HEK293 (cell line): ENCODE data around the gene PRSS56.

Source experiments
- CTCF ChIA-PET: fragments of 350-600 bp; formaldehyde crosslinking; extraction: SDS; loops from one replicate; lab custom pipeline; 2021; ENCODE audit warnings: antibody characterized with exemption; lab: Yijun Ruan, JAX
- POLR2A ChIA-PET: fragments of 300-600 bp; formaldehyde crosslinking; extraction: SDS; loops from one replicate; lab custom pipeline; 2020; ENCODE audit warnings: antibody characterized with exemption, inconsistent platforms; lab: Yijun Ruan, JAX
- H3K27ac ChIP-seq: fragments of 200-500 bp; sonication (Bioruptor generic); 2 replicates; pipeline ENCODE4 v1.5.1; 2014; ENCODE audit warnings: low read depth, low read length, control low read depth, inconsistent platforms; ENCODE audit errors: extremely low read depth
- H3K36me3 ChIP-seq, 2 experiments: fragments of 200-500 bp in 1 of 2; sonication (Bioruptor generic) in 1 of 2; 1 replicate in 1 of 2; 2 replicates in 1 of 2; pipeline ENCODE4 v1.5.1; 2014 to 2017; ENCODE audit warnings: inconsistent platforms in 2 of 2, low read length in 2 of 2; ENCODE audit not compliant: control insufficient read depth in 2 of 2, insufficient read depth in 1 of 2
- H3K4me1 ChIP-seq: fragments of 200-500 bp; sonication (Bioruptor generic); 2 replicates; pipeline ENCODE4 v1.5.1; 2014; ENCODE audit warnings: mild to moderate bottlenecking, low read length, inconsistent platforms; ENCODE audit not compliant: control insufficient read depth, insufficient read depth
- H3K4me3 ChIP-seq: 2 replicates; pipeline ENCODE4 v1.5.1; 2011; ENCODE audit warnings: low read depth, mild to moderate bottlenecking, control low read depth, low read length, moderate library complexity
- H3K9me3 ChIP-seq: fragments of 200-500 bp; sonication (Bioruptor generic); 2 replicates; pipeline ENCODE4 v1.5.1; 2014; ENCODE audit warnings: low read depth, low read length, inconsistent platforms; ENCODE audit not compliant: control insufficient read depth, insufficient read depth
- BCL11B ChIP-seq: fragments of 450-650 bp; formaldehyde crosslinking; IDR thresholded peaks from 2 replicates; pipeline ENCODE4 v1.5.1; 2016; ENCODE audit warnings: low read depth, missing biosample characterization, missing genetic modification characterization
- HOXA7 ChIP-seq: sonication (generic); formaldehyde crosslinking; IDR thresholded peaks from 2 replicates; pipeline ENCODE4 v1.8.1; 2022; ENCODE audit warnings: missing genetic modification reagents, borderline replicate concordance
- HOXD13 ChIP-seq: sonication (generic); formaldehyde crosslinking; IDR thresholded peaks from 2 replicates; pipeline ENCODE4 v1.8.0; 2022; ENCODE audit warnings: missing genetic modification reagents, borderline replicate concordance
- PATZ1 ChIP-seq: fragments of 450-650 bp; formaldehyde crosslinking; IDR thresholded peaks from 2 replicates; pipeline ENCODE4 v1.5.1; 2016; ENCODE audit warnings: missing biosample characterization, missing genetic modification characterization
- REST ChIP-seq: fragments of 450-650 bp; formaldehyde crosslinking; IDR thresholded peaks from 2 replicates; pipeline ENCODE4 v1.5.1; 2016; ENCODE audit warnings: missing biosample characterization, missing genetic modification characterization
- TCF7L2 ChIP-seq: IDR thresholded peaks from 2 replicates; pipeline ENCODE4 v1.6.1; 2011; ENCODE audit warnings: low read depth, mild to moderate bottlenecking, inconsistent platforms, low read length, moderate library complexity, borderline replicate concordance
- ZIC2 ChIP-seq: fragments of 450-650 bp; formaldehyde crosslinking; IDR thresholded peaks from 2 replicates; pipeline ENCODE4 v1.5.1; 2016; ENCODE audit warnings: missing biosample characterization, missing genetic modification characterization
- ZNF2 ChIP-seq: fragments of 450-650 bp; formaldehyde crosslinking; IDR thresholded peaks from 2 replicates; pipeline ENCODE4 v1.5.1; 2016; ENCODE audit warnings: missing biosample characterization, missing genetic modification characterization
- ZNF311 ChIP-seq: fragments of 450-650 bp; formaldehyde crosslinking; IDR thresholded peaks from 2 replicates; pipeline ENCODE4 v1.5.1; 2017; ENCODE audit warnings: missing biosample characterization, missing genetic modification characterization, borderline replicate concordance
- ZNF335 ChIP-seq: fragments of 450-650 bp; formaldehyde crosslinking; conservative IDR thresholded peaks from 2 replicates; pipeline ENCODE4 v1.5.1; 2016; ENCODE audit warnings: missing biosample characterization, missing genetic modification characterization
- ZNF350 ChIP-seq: fragments of 450-650 bp; formaldehyde crosslinking; IDR thresholded peaks from 2 replicates; pipeline ENCODE4 v1.5.0; 2017; ENCODE audit warnings: missing biosample characterization, mild to moderate bottlenecking, missing genetic modification characterization
- ZNF561 ChIP-seq: fragments of 450-650 bp; IDR thresholded peaks from 2 replicates; pipeline ENCODE4 v1.5.1; 2018; ENCODE audit warnings: missing biosample characterization, missing genetic modification characterization, borderline replicate concordance
- ZNF621 ChIP-seq: fragments of 450-650 bp; formaldehyde crosslinking; IDR thresholded peaks from 2 replicates; pipeline ENCODE4 v1.5.1; 2017; ENCODE audit warnings: missing biosample characterization, missing genetic modification characterization
- ZNF701 ChIP-seq: fragments of 450-650 bp; formaldehyde crosslinking; IDR thresholded peaks from 2 replicates; pipeline ENCODE4 v1.5.1; 2016; ENCODE audit warnings: missing biosample characterization, missing genetic modification characterization
- ZSCAN23 ChIP-seq: fragments of 450-650 bp; formaldehyde crosslinking; IDR thresholded peaks from 2 replicates; pipeline ENCODE4 v1.5.1; 2016; ENCODE audit warnings: missing biosample characterization, missing genetic modification characterization
- TF ChIP-seq, protein P1 (sequence below): fragments of 450-650 bp; formaldehyde crosslinking; IDR thresholded peaks from 2 replicates; pipeline ENCODE4 v1.5.1; 2016; ENCODE audit warnings: missing biosample characterization, missing genetic modification characterization
- TF ChIP-seq, protein P2 (sequence below): fragments of 450-650 bp; formaldehyde crosslinking; IDR thresholded peaks from 2 replicates; pipeline ENCODE4 v1.5.1; 2016; ENCODE audit warnings: missing biosample characterization, missing genetic modification characterization
- TF ChIP-seq, protein P3 (sequence below): fragments of 450-650 bp; formaldehyde crosslinking; IDR thresholded peaks from 2 replicates; pipeline ENCODE4 v1.5.1; 2016; ENCODE audit warnings: missing biosample characterization, missing genetic modification characterization

PRSS56 gene

DNA sequence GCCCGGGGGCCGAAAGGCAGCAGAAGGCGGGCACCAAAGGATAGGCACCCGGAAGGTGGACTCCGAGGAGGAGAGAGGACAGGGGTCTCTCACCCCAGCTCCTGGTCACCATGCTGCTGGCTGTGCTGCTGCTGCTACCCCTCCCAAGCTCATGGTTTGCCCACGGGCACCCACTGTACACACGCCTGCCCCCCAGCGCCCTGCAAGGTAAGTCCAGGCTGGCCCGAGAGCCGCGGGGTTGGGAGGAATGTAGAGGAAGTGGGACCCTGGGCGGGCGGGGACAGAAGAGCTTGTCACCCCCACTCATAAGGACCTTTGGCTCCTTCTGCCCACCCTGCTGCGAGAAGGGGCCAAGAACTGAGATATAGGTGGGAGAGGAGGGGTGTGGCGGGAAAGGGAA lies 301 bp downstream of the PRSS56 start:
- H3K9me3 ChIP-seq: no peaks in the 10 kb centered on the region
- no peaks in the 10 kb centered on the region; the same call in 1 of the 2 replicates for H3K4me1 ChIP-seq
- no peaks in the 10 kb centered on the region for H3K36me3 ChIP-seq
- no peak overlapping the region for H3K4me3 ChIP-seq
- no peak overlapping the region for H3K27ac ChIP-seq
- CTCF ChIA-PET: interaction anchor here (0.6 to 4.9 kb wide), 12 partner anchors 17 to 843 kb away, joined by 3 to 77 read pairs (median 4); no protein-coding TSS in a partner anchor
- no peak for TF ChIP-seq BCL11B
- no peak for TF ChIP-seq HOXA7
- TF ChIP-seq, protein P1, sequence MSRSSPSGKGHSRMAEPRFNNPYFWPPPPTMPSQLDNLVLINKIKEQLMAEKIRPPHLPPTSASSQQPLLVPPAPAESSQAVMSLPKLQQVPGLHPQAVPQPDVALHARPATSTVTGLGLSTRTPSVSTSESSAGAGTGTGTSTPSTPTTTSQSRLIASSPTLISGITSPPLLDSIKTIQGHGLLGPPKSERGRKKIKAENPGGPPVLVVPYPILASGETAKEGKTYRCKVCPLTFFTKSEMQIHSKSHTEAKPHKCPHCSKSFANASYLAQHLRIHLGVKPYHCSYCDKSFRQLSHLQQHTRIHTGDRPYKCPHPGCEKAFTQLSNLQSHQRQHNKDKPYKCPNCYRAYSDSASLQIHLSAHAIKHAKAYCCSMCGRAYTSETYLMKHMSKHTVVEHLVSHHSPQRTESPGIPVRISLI: no peak
- TF ChIP-seq HOXD13 (CRISPR knock-in tag): no peak
- POLR2A ChIA-PET: no interaction called here

DNA sequence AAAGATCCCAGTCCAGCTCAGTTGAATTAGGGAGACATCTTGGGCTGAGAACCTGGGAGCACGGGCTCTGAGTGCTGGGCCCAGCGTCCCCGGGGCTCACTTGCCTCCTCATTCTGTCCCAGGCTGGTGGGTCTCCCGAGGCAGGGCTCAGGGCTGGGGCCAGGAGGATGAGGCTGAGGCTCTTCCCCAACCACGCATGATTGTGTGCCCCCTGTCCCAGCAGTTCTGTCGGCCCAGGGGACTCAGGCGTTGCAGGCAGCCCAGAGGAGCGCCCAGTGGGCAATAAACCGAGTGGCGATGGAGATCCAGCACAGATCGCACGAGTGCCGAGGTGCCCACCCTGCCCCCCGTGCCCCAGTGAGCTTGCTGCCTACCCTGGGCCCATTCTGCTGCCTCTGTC lies 910 bp downstream of the PRSS56 start:
- CTCF ChIA-PET: interaction anchor here (0.6 to 4.9 kb wide), 16 partner anchors 20 to 844 kb away, joined by 3 to 77 read pairs (median 4); no protein-coding TSS in a partner anchor
- TF ChIP-seq, protein P2, sequence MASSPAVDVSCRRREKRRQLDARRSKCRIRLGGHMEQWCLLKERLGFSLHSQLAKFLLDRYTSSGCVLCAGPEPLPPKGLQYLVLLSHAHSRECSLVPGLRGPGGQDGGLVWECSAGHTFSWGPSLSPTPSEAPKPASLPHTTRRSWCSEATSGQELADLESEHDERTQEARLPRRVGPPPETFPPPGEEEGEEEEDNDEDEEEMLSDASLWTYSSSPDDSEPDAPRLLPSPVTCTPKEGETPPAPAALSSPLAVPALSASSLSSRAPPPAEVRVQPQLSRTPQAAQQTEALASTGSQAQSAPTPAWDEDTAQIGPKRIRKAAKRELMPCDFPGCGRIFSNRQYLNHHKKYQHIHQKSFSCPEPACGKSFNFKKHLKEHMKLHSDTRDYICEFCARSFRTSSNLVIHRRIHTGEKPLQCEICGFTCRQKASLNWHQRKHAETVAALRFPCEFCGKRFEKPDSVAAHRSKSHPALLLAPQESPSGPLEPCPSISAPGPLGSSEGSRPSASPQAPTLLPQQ (tag by site-specific recombination): no peak
- no peak for TF ChIP-seq TCF7L2
- no peak for TF ChIP-seq ZNF621 (tag by site-specific recombination)
- no peak for TF ChIP-seq ZNF2
- TF ChIP-seq ZNF311: no peak
- no peak for TF ChIP-seq REST
- TF ChIP-seq, all 188 proteins: peak for 0
- no peaks in the 10 kb centered on the region for H3K36me3 ChIP-seq
- H3K27ac ChIP-seq: no peak overlapping the region
- H3K4me3 ChIP-seq: no peak overlapping the region
- POLR2A ChIA-PET: no interaction called here
- no peaks in the 10 kb centered on the region; the same call in 1 of the 2 replicates for H3K4me1 ChIP-seq
- no peaks in the 10 kb centered on the region for H3K9me3 ChIP-seq

DNA sequence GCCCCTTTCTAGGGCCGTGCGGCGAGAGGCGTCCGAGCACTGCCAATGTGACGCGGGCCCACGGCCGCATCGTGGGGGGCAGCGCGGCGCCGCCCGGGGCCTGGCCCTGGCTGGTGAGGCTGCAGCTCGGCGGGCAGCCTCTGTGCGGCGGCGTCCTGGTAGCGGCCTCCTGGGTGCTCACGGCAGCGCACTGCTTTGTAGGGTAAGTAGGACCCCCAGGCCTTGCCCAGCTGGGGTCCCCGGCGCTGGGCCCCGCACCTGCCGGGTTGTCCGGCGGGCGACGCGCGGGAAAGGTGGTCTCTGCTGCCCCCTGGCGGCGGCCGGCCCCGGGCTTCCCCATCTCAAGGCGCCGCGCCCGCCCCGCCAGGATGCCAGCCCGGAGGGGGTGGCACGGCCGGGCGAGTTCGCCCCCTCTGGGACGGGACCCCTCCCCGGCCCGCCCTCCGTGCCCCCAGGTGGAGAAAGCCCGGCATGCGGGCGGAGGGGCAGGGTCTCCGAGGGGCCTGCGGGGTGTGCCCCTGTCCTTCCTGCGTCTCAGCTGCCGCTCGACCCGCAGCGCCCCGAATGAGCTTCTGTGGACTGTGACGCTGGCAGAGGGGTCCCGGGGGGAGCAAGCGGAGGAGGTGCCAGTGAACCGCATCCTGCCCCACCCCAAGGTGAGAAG lies 1.9 kb downstream of the PRSS56 start:
- no peak overlapping the region for H3K27ac ChIP-seq
- H3K36me3 ChIP-seq: no peaks in the 10 kb centered on the region
- ChIA-PET CTCF (interaction anchor here (0.5 to 4.9 kb wide), 20 partner anchors 9 to 834 kb away, joined by 3 to 77 read pairs (median 3); no protein-coding TSS in a partner anchor), POLR2A (interaction anchor here (0.6 kb wide), 1 partner anchor 787 kb away, joined by 5 read pairs; no protein-coding TSS in a partner anchor)
- H3K4me3 ChIP-seq: peak overlapping the region; percentile 6; the same call in 1 of the 2 replicates
- no peaks in the 10 kb centered on the region for H3K9me3 ChIP-seq
- no peaks in the 10 kb centered on the region; the same call in 1 of the 2 replicates for H3K4me1 ChIP-seq
- TF ChIP-seq ZNF561 (tag by site-specific recombination) (peak; percentile 23; the same call in 1 of the 2 replicates), ZNF701 (tag by site-specific recombination) (no peak), ZNF335 (0 out of 2 replicates have a peak, but pooled peaks have one; percentile 22), ZSCAN23 (tag by site-specific recombination) (no peak), PATZ1 (tag by site-specific recombination) (peak; percentile 39; the same call in 1 of the 2 replicates), ZIC2 (tag by site-specific recombination) (peak; percentile 47; the same call in 1 of the 2 replicates), ZNF350 (no peak)
- TF ChIP-seq, protein P2 (tag by site-specific recombination): peak; percentile 44; the same call in 1 of the 2 replicates
- TF ChIP-seq, protein P3, sequence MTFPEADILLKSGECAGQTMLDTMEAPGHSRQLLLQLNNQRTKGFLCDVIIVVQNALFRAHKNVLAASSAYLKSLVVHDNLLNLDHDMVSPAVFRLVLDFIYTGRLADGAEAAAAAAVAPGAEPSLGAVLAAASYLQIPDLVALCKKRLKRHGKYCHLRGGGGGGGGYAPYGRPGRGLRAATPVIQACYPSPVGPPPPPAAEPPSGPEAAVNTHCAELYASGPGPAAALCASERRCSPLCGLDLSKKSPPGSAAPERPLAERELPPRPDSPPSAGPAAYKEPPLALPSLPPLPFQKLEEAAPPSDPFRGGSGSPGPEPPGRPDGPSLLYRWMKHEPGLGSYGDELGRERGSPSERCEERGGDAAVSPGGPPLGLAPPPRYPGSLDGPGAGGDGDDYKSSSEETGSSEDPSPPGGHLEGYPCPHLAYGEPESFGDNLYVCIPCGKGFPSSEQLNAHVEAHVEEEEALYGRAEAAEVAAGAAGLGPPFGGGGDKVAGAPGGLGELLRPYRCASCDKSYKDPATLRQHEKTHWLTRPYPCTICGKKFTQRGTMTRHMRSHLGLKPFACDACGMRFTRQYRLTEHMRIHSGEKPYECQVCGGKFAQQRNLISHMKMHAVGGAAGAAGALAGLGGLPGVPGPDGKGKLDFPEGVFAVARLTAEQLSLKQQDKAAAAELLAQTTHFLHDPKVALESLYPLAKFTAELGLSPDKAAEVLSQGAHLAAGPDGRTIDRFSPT: peak; percentile 78
